Measurements from ENCODE around the gene LRP1B. TPM values are rescaled to one million over a fixed set of nuclear protein-coding genes. Genes with fewer than 3 reads are reported as not detected.

LRP1B gene
- total and polyA plus RNA-seq, 2 donors (not counting 1 experiment from before 2014, with no cell fraction given) = under 0.01 to 0.01 TPM

- Histone ChIP-seq H3K4me3 (replicated peaks in 1 of 4; ENCODE audit: control extremely low read depth in 1 of 4, insufficient read depth in 1 of 4, low read depth in 3 of 4, low read length in 4 of 4) (no peak overlapping the region), H3K4me1 (ENCODE audit: control insufficient read depth, extremely low read depth, insufficient read depth, low read length) (no peaks in the 10 kb centered on the region), H3K9ac (ENCODE audit: insufficient read depth, low read length) (no peak overlapping the region), H3K9me3 (ENCODE audit: control insufficient read depth, insufficient read depth, low read depth, low read length) (no peaks in the 10 kb centered on the region), H3K27ac (ENCODE audit: insufficient read depth, low read length) (no peak overlapping the region), H2AFZ (ENCODE audit: low read length) (no peak overlapping the region), H3K4me2 (ENCODE audit: extremely low read depth, insufficient read depth, low read length) (no peak overlapping the region), H3K79me2 (ENCODE audit: control insufficient read depth, insufficient read depth, low read length) (no peaks in the 10 kb centered on the region), H3K36me3 (ENCODE audit: control insufficient read depth, insufficient read depth, low read length) (no peaks in the 10 kb centered on the region), H3K27me3 (ENCODE audit: control insufficient read depth, insufficient read depth, low read length) (no peaks in the 10 kb centered on the region), H4K20me1 (ENCODE audit: control insufficient read depth, extremely low read depth, insufficient read depth, low read length) (no peaks in the 10 kb centered on the region)
- TF ChIP-seq CTCF (conservative IDR thresholded peaks at IDR 0.05 in 1 of 2, IDR thresholded peaks at IDR 0.05 in 1 of 2; ENCODE audit: low read depth in 1 of 2, low read length in 2 of 2) = no peak
- no peak for TF ChIP-seq EZH2 (IDR thresholded peaks at IDR 0.05; ENCODE audit: low read length, missing control alignments)
- DNase-seq (ENCODE audit: low read depth in 2 of 2) = no peak
These were observed 629.1 kb downstream of the LRP1B start for GRCh38 chr2:141501752-141502151.

- Histone ChIP-seq H3K9me3 (ENCODE audit: control insufficient read depth, insufficient read depth, low read depth, low read length) (no peaks in the 10 kb centered on the region), H4K20me1 (ENCODE audit: control insufficient read depth, extremely low read depth, insufficient read depth, low read length) (no peaks in the 10 kb centered on the region), H3K36me3 (ENCODE audit: control insufficient read depth, insufficient read depth, low read length) (no peaks in the 10 kb centered on the region), H2AFZ (ENCODE audit: low read length) (no peak overlapping the region), H3K27me3 (ENCODE audit: control insufficient read depth, insufficient read depth, low read length) (no peaks in the 10 kb centered on the region), H3K4me2 (ENCODE audit: extremely low read depth, insufficient read depth, low read length) (no peak overlapping the region), H3K4me1 (ENCODE audit: control insufficient read depth, extremely low read depth, insufficient read depth, low read length) (no peaks in the 10 kb centered on the region), H3K4me3 (replicated peaks in 1 of 4; ENCODE audit: control extremely low read depth in 1 of 4, insufficient read depth in 1 of 4, low read depth in 3 of 4, low read length in 4 of 4) (no peak overlapping the region), H3K27ac (ENCODE audit: insufficient read depth, low read length) (no peak overlapping the region), H3K9ac (ENCODE audit: insufficient read depth, low read length) (no peak overlapping the region), H3K79me2 (ENCODE audit: control insufficient read depth, insufficient read depth, low read length) (no peaks in the 10 kb centered on the region)
- no peak for DNase-seq (ENCODE audit: low read depth in 2 of 2)
- TF ChIP-seq CTCF (conservative IDR thresholded peaks at IDR 0.05 in 1 of 2, IDR thresholded peaks at IDR 0.05 in 1 of 2; ENCODE audit: low read depth in 1 of 2, low read length in 2 of 2) = no peak
- TF ChIP-seq EZH2 (IDR thresholded peaks at IDR 0.05; ENCODE audit: low read length, missing control alignments) = no peak
These were observed 631.7 kb downstream of the LRP1B start for GRCh38 chr2:141499123-141499522.

- Histone ChIP-seq H3K4me1 (ENCODE audit: control insufficient read depth, extremely low read depth, insufficient read depth, low read length) (no peaks in the 10 kb centered on the region), H3K4me3 (replicated peaks in 1 of 4; ENCODE audit: control extremely low read depth in 1 of 4, insufficient read depth in 1 of 4, low read depth in 3 of 4, low read length in 4 of 4) (no peak overlapping the region), H2AFZ (ENCODE audit: low read length) (no peak overlapping the region), H3K4me2 (ENCODE audit: extremely low read depth, insufficient read depth, low read length) (no peak overlapping the region), H3K27me3 (ENCODE audit: control insufficient read depth, insufficient read depth, low read length) (no peaks in the 10 kb centered on the region), H3K9me3 (ENCODE audit: control insufficient read depth, insufficient read depth, low read depth, low read length) (no peaks in the 10 kb centered on the region), H4K20me1 (ENCODE audit: control insufficient read depth, extremely low read depth, insufficient read depth, low read length) (no peaks in the 10 kb centered on the region), H3K36me3 (ENCODE audit: control insufficient read depth, insufficient read depth, low read length) (no peaks in the 10 kb centered on the region), H3K27ac (ENCODE audit: insufficient read depth, low read length) (no peak overlapping the region), H3K9ac (ENCODE audit: insufficient read depth, low read length) (no peak overlapping the region), H3K79me2 (ENCODE audit: control insufficient read depth, insufficient read depth, low read length) (no peaks in the 10 kb centered on the region)
- TF ChIP-seq CTCF (conservative IDR thresholded peaks at IDR 0.05 in 1 of 2, IDR thresholded peaks at IDR 0.05 in 1 of 2; ENCODE audit: low read depth in 1 of 2, low read length in 2 of 2) = no peak
- TF ChIP-seq EZH2 (IDR thresholded peaks at IDR 0.05; ENCODE audit: low read length, missing control alignments) = no peak
- DNase-seq (ENCODE audit: low read depth in 2 of 2) = peak in 1 of 2 donors; percentile 80
These were observed 632.3 kb downstream of the LRP1B start for GRCh38 chr2:141498561-141498960.

All from fibroblast of lung (primary cell).